HG02840 (cell line): ENCODE measurements around the gene KCNIP1.
"Not testable (repeated sequence)": the region's sequence is repeated elsewhere in the genome, so short reads cannot be mapped to it uniquely, and the experiment has no call there.

Experiments
- ATAC-seq: cut with Tn5 transposase; IDR thresholded peaks from one replicate; pipeline ENCODE4 v1.9.1; 2021; ENCODE audit warnings: mild to moderate bottlenecking, moderate library complexity, moderate number of reproducible peaks; ENCODE audit not compliant: unreplicated experiment, low FRiP score

KCNIP1 gene

DNA sequence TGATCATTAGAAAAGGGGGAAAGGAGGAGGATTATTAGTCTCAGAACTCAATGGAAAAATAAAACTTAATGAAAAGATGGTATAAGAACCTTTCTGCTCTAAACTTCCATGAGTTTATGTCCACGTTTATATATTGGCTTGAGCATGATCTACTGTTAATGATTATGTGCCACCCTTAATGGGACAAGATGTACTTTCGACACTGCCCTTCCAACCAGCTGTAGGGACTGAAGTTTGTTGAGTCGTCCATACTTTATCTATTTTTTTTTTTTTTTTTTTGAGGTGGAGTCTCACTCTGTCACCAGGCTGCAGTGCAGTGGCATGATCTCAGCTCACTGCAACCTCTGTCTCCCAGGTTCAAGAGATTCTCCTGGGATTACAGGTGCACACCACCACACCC, 254.7 kb downstream of the KCNIP1 start:
- no peak for ATAC-seq

DNA sequence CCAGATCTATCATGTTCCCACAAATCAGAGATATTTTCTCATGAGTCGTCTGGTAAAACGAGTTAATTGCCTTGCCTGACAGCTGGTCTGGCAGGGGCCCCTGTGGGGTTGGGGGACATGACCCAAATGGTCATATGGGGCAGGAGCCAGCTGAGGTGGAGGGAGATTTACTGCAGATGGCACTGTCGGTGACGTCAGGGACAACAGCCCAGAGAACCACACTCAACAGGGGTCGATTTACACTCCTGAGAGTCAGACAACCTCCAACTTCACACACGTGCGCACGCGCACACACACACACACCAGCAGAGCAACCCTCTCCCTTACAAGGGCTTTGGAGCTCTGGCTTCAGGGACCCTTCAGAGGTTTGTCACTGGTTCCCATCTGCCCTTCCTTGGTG, 256.3 kb downstream of the KCNIP1 start:
- ATAC-seq, result no peak

GRCh38 chr5:170761048-170761707, 257.4 kb downstream of the KCNIP1 start:
- ATAC-seq, result no peak

GRCh38 chr5:170761708-170762066, 257.9 kb downstream of the KCNIP1 start:
- no peak for ATAC-seq

GRCh38 chr5:170762298-170762697, 258.5 kb downstream of the KCNIP1 start:
- ATAC-seq, result not testable (repeated sequence)

DNA sequence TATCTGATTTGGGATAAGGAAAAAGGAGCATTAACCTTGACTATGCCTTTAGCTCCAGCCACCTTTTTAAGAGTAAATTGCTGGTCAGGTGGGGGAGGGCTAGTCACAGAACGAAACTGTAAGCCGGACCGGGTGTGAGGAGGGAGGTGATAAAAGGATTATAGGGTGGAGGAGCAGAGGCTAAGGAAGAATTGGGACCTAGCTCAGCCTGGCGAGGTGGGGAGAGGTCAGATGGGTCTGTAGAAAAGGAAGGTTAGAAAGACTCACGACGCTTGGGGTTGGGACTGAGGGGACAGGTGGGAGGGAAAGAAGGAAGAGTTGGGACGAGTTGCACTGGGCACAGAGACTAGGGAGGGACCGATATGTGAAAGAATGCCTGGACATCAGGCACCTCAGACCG, 262.0 kb downstream of the KCNIP1 start:
- ATAC-seq, result not testable (repeated sequence)

GRCh38 chr5:170769246-170769645, 265.4 kb downstream of the KCNIP1 start:
- ATAC-seq, result no peak

DNA sequence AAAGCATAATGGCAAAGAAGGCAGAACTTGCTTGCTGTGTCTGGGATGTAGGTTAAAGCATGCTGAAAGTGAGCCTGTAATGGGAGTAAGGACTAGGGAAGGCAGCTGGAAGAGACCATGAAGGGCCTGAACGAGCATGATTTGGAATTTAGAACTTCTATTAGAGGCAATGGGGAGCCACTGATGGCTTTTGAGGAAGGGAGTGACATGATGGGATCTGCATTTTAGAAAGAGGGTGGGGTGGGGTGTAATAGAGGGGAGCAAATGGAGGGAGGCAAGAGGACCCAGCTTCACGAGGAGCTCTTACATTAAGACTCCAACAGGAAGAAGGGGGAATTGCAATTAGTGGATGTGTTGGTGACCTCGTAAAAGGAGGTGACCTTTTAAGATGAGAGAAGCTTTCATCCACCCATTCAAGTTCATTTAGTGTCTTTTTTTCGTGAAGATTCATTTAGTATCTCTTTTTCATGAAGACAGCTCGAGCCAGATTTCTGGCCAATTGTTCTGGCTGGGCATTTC, 266.1 kb downstream of the KCNIP1 start:
- no peak for ATAC-seq

- no peak for ATAC-seq
Measured at GRCh38 chr5:170771496-170771895, 267.7 kb downstream of the KCNIP1 start.

- no peak for ATAC-seq
Measured at GRCh38 chr5:170773024-170773985, 269.5 kb downstream of the KCNIP1 start.

DNA sequence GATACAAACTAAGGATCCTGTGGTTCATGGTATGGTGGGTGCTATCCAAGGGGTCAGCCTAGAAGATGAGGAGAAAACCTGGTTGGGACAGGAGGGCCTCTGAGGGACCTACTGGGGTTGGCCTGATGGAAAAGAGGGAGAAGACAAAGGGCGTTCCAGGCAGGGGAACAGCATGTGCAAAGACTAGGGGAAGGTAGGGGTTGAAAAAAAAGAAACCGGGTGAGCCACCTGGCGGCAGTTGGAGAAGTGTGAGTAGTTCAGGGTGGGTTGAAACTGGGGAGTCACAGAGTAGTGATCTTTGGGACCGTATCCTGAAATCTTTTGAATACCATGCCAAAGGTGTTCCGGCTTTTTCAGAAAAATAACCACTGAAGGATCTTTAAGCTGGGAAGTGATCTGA, 271.0 kb downstream of the KCNIP1 start:
- ATAC-seq, result no peak

GRCh38 chr5:170781946-170782345, 278.1 kb downstream of the KCNIP1 start:
- no peak for ATAC-seq

- no peak for ATAC-seq
Measured at GRCh38 chr5:170782438-170782837, 278.6 kb downstream of the KCNIP1 start.

DNA sequence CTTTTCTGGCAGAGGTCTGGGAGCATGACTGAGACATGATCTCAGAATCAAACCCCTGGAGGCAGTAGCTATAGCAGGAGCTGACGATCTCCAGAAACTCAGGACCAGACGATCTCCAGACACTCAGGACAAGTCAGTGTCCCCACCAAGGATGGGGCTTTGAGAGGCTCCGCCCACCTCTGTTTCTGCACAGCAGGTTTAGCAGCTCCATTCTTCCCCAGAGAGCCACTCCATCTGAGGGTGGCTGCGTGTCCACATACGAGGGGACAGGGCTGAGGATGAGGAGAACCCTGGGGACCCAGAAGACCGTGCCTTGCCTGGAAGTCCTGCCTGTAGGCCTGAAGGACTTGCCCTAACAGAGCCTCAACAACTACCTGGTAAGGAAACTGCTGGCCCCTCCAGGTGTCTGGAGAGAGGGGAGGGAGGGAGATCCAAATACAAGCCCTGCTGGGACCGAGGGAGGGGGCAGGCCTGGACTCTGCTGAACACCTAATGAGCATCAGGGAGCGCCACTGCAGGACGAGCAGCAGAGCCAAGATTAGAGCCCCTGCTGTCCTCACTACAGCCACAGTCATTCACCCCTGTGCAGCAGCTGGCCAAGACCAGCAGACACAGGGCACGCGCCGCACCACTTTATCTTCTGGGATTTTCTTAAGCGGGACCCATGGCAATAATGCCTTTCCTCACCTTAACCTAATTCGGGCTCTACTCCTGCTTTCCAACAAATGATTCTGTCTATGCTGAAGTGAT, 279.9 kb downstream of the KCNIP1 start, which contains the start of gene GABRP:
TSS of gene GABRP (plus strand) at position 228 of the 750 bp plus-strand sequence. CDS start 4,891 bp downstream, outside the sequence.
- ATAC-seq, result no peak

DNA sequence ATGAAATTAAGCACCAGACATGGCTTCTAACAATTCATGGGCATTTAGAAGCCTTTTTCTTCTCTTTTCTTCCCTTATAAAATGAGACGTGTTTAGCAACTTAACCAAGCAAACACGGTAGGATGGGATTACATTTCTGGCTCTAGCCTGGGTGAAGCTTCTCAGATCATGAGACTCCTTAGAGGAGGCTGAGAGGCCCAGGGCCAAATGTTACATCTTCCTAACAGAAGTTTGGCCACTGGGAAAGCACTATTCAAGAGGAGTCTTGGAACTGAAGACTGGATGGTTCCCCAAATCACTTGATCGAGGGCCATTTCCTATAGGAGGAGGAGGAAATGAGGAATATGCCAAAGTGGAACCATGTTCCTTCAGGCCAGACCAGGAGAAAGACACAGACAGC, 281.6 kb downstream of the KCNIP1 start:
- ATAC-seq, result no peak
